Measurements from ENCODE around the gene FUZ.

GRCh38 chr19:49851456-49852259 lies 38.6 kb upstream of the FUZ start:
- no peak for TF ChIP-seq POLR2A (IDR thresholded peaks at IDR 0.05; ENCODE audit: borderline replicate concordance, extremely low read depth, insufficient read depth, insufficient read length)
- no peak for TF ChIP-seq EZH2phosphoT487 (IDR thresholded peaks at IDR 0.05; ENCODE audit: borderline replicate concordance)
- TF ChIP-seq CTCF (IDR thresholded peaks at IDR 0.05 in 2 of 3, conservative IDR thresholded peaks at IDR 0.05 in 1 of 3; ENCODE audit: borderline replicate concordance in 1 of 3, insufficient read depth in 1 of 3, low read depth in 2 of 3, low read length in 2 of 3), result no peak
- no peak for TF ChIP-seq ATF3 (IDR thresholded peaks at IDR 0.05)
- no peak for TF ChIP-seq JUND (IDR thresholded peaks at IDR 0.05)
- TF ChIP-seq ZNF274 (IDR thresholded peaks at IDR 0.05; ENCODE audit: low read depth, low read length), result no peak

Data from HCT116 (cell line).